Measurements from ENCODE around the gene CCM2.
A peak's percentile ranks its signal among the peaks of the same experiment; 100 is the strongest.
"Not testable (repeated sequence)": the region's sequence is repeated elsewhere in the genome, so short reads cannot be mapped to it uniquely, and the experiment has no call there.

CCM2 gene

DNA sequence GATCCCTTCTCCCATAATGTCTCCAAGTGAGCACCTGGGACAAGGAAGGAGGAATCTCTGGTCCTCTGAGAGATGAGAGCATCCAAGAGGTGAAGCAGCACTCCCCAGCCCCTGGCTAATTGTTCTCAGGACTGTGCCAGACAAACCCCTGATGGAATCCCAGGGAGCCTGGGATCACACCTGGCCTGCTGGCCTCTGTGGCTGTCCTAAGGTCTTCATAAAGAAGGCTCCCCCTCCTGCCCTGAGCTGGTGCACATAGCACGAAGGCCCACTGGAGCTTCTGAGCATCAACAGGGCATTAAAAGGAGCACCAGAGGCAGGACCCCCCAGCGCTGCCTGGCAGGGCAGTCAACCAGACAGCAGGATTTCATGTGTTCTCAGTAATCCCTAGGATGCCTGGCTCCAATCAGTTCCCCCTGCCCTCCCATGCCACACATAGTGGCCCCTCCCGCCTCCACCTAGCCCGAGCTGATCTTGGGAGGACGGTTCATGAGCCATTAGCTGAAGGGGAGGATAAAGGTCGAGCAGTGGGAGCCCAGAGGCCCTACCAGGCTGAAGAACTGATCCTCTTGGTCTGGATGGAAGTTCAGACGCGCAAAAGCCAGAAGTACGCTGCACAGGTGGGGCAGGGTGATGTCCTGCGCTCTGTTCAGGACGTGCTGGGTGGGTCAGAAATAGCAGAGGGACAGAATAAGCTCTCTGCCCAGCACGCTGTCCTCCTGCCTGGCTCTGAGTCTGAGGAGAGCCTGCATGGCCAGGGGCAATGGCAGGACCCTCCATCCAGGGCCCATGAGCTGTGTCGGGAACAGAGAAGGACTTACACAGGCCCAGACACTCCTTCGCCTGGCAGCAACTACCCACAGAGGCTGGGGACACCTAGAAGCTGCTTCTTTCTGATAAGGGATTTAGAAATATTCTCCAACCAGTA lies 103.0 kb downstream of the CCM2 start:
- no peak for DNase-seq (ENCODE audit: low spot score)

DNA sequence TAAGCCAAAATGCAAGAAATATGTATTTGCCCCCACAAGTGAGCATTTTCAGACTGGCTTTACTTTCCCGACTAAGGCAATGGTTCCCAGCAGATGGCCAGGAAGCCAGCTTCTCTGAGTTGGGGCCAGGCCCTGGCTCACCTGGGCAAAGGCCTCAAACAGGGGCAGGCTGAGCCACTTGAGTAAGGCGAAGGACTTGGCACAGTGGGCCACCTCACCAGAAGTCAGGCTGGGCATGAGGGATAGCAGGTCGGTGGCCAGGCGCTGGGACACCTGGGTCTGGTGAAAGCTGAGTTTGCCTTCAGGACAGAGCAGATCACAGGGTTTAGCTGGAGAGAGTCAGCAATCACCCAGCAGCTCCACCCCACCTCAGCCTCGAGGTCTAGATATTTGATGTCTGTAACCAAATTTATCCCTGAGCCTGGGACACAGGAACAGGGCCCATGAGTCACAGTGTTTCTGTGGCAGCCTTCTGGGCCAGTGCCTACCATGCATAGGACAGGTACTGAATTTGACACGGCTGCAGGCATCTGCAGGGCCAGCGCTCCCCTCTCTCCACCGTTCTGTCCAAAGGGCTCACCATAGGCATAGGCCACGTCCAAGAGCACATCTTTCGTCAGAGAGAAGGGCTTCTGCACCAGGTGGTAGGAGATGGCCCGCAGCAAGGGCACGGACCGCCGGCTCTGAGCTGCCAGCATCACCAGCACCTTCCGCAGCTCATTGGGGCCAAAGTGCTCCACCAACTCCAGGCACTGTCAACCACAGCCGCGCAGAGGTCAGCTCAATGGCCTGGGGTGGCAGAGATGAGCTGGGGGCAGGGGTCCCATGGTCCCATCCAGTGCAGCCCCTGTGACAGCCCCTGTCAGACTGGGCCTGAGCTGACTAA lies 104.2 kb downstream of the CCM2 start:
- no peak for DNase-seq (ENCODE audit: low spot score)

DNA sequence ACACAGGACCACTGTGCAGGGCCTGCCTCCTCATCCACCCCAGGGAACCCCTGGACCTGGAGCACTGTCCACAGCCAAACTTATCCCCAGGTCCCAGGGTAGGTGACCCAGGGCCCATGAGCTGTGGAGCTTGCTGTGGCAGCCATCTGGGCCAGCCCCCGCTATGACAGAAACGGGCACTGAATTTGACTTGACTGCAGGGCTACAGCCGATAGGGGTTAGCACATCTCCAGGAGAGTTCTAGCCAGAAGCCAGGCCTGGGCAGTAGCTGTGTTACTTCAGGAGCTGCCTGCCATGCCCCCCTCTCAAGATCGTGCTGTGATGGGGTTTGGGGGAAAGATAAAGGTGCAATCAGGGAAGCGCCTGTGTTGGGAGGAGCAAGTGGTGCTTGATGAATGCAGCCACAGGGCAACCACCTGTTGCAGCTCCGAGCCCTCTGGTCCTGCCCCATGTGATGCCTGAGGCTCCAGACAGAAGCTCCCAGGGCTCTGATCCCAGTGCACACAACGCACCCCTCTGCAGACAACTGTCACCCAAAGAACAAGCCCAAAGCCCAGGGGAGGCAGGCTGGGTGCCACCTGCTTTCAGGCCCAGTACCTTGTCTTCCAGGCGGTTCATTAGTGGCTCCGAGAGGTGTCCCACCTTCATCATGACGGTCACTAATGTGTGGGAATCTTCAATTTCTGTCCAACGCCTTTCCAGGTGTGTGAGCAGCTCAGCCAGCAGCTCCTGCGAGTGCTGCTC lies 105.0 kb downstream of the CCM2 start:
- no peak for DNase-seq (ENCODE audit: low spot score)

DNA sequence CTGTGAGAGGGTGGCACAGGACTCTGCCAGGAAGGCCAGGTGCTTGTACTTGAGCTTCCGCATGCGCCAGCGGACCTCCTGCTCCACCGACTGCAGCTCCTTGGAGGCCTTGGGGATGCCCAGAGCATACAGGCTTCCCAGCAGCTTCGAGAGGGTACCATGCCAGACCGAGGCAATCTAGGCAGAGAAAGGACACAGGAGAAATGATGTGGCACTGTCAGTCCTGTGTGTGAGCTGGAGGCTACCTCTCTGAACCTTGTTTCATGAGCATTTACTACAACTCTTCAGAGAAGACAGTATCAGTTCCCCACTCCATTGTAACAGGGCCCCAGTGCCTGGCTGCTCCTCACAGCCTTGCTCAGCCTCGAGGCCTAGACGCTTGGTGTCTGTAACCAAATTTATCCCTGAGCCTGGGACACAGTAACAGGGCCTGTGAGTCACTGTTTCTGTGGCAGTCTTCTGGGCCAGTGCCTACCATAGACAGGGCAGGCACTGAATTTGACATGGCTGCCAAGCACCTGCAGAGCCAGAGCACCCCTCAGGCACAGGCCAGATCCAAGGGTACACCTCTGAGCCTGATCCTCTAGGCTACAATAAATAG lies 105.7 kb downstream of the CCM2 start:
- DNase-seq (ENCODE audit: low spot score), result no peak

DNA sequence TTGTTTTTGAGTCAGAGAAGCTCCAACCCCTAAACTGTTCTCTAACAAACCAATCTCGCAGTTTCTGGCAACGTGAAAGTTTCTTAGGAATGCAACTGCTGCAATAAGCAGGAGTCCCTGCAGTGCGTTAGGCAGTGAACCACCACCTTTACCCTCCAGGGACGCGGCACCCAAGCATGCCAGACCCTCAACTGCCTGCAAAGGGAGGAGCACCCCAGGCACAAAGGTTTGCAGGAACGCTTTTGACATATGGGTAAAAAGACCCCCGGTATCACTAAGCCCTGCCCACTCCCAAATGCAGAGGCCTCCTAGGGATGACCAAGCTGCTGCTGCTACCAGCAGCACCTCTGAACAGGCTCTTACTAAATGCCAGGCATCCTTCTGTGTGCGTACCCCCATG lies 106.8 kb downstream of the CCM2 start:
- DNase-seq (ENCODE audit: low spot score), result no peak

DNA sequence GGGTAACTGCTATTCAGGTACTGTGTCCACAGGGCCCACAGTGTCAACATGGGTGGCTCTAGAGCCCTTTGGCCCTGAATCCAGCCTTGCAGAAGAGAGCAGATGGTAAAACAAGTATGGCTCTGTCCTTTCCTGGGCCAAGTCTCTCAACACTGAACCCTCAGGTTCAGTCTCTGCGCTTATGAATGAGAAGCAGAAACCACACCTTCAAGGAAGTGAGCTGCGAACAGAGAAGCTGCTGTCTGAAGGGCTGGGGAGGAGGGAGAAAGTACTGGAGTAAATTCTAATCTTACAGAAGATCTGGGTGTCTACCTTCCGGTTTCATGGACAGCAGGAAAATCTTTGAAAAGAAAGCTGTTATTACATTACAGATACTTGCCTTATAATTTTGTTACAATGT lies 107.4 kb downstream of the CCM2 start:
- no peak for DNase-seq (ENCODE audit: low spot score)

DNA sequence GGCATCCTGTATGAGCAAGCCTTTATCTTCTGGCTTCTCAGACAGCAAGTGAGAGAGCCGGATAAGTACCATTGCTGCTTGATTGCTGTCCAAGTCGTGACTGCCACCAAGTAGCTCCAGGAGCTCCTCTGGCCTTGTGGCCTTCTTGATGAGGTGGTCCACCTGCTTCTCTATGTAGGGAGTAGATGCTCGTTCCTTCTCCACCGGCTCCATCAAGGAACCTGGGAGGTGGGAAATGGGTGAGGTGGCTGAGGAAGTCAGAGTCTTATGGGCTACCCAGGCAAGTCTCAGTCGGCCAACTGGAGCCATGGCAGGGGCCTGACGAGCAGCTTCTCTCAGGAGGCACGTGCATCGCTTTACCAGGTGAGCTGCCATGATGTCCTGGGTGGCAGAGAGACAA lies 108.9 kb downstream of the CCM2 start:
- DNase-seq (ENCODE audit: low spot score), result no peak

DNA sequence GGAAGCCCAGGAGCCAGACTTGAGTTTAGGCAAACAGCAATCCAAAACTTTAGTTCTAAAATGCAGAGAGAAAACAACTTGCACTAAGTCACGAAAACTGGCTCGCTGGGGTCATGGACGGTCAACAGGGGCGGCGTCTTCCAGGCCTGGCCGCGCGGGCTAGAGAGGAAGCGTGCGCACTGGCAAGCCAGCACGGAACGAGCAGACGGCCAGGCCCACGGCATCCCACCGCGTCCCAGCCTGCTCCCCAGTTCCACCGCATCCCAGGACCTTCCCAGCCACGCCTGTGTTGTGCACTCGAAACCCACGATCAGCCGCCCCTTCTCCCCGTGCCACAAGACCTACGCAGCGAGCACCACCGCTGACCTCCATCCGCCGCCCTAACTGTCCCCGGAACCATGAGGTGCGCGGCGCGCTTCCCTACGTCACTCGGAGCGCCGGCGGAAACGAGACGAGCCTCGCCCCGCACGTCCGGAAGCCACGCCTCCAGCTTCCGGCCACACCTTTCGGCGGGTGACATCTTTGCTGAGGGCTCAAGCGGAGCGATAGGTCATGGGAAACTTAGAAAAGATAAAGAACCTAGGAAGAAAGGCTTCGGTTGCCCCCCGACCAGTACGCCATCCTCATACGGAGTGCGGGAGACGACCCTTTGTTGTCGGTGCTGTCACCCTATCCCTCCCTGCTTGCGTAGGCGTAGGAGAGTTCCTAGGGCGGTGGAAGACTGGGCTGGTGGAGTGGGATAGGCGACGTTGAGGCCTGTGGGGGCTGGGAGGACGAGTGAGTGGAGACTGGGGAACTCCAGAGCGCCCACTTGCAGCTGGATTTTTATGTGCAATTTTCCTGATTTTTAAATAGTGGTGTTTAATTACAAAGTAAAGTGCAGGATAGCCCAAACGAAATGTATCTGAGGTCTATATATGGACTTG lies 111.6 kb downstream of the CCM2 start, which contains the start of gene TBRG4:
Gene TBRG4 (minus strand): TSS at position 400 of the 926 bp plus-strand sequence. CDS start 2,460 bp downstream, outside the sequence.
- DNase-seq (ENCODE audit: low spot score), result peak; percentile 92

DNA sequence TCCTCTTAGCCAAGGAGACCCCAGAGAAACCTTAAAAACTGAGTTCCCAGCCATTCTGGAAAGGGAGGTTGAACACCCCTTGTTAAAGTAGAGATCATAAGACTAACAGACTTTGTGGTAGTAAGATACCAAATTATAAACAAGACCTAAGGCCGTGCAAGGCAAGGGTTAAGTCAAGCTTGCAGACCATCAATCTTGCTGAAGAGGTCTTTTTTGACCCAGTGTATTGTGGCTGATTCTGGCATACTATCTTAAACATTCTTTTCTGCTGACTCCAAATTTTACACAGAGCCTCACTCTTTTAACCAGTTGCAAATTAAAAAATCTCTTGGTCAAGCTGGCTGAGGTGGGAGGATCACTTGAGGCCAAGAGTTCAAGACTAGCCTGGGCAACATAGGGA lies 112.6 kb downstream of the CCM2 start:
- no peak for DNase-seq (ENCODE audit: low spot score)

DNA sequence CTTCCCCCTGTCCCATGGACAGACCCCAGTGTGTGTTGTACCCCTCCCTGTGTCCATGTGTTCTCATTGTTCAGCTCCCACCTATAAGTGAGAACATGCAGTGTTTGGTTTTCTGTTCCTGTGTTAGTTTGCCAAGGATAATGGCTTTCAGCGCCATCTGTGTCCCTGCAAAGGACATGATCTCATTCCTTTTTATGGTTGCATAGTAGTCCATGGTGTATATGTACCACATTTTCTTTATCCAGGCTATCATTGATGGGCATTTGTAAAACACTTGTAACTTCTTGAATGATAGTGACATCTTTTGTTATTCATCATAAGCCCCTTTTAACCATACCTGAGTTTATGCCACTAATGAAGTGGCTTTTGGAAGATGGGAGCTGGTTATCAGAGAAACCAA lies 114.3 kb downstream of the CCM2 start:
- DNase-seq (ENCODE audit: low spot score), result not testable (repeated sequence)

DNA sequence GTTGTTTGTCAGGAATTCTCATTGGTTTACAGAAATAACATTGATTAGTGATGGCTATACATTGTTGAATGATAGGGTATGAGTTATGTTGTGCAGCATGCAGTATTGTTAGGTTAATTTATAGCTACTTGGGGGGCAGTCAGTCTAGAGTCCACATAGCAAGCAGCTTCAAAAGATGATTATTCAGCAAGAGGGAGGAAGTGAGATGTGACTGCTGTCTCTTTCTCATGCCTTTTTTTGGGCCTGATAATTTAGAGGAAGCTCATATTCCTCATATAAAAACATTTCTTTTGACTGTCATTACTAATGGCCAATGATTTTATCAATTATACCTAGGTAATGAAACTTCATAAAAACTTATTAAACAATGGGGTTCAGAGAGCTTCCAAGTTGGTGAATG lies 114.9 kb downstream of the CCM2 start:
- no peak for DNase-seq (ENCODE audit: low spot score)

DNA sequence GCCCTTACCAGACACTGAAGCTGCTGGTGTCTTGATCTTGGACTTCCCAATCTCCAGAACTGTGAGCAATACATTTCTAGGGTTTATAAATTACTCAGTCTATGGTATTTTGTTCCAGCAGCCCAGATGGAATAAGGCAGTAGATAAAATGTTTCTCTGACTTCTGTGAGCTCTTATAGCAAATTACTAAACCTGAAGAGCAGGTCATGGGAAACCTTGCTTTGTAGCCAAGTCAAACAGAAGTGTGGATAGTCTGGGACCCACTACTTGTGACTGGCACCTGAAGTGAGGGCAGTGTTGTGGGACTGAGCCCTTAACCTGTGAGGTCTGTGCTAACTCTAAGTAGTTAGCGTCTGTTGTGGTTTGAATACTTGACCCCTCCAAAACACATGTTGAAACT lies 116.0 kb downstream of the CCM2 start:
- DNase-seq (ENCODE audit: low spot score), result no peak

DNA sequence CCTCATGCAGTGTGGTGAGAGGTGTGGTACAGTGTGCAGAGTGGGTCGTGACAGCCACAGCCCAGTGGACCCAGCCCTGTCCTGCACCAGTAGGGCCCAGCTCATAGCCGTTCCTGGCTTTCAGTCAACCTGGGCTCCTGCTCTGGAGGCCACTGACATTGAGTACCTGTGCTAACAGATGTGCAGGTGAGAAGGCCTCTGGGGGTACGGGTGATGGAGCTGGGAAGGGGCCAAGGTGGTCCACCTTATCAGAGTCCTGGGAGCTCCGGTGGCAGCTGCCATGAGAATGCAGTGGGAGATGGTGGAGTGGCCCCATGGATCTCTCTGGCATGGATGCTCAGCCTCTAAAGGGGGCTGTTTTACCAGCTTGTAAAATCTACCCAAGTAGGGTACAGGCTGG lies 117.6 kb downstream of the CCM2 start:
- no peak for DNase-seq (ENCODE audit: low spot score)

DNA sequence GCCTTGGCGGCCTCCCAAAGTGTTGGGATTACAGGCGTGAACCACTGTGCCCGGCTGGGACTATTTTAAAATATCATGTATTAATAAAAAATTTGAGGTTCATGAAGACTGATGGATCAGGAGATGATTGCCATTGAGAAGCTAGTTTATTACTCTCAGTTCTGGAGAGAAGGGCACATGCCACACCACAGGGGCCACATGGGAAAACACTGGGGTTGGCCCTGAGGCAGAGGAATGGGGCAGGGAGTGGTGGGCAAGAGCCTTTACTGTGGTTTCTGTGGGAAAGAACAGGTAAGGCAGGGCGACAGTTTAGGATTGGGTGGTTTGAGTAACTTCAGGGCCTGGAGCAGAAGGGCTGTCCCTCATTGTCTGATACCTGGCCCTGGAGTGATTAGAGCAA lies 118.3 kb downstream of the CCM2 start:
- no peak for DNase-seq (ENCODE audit: low spot score)

DNA sequence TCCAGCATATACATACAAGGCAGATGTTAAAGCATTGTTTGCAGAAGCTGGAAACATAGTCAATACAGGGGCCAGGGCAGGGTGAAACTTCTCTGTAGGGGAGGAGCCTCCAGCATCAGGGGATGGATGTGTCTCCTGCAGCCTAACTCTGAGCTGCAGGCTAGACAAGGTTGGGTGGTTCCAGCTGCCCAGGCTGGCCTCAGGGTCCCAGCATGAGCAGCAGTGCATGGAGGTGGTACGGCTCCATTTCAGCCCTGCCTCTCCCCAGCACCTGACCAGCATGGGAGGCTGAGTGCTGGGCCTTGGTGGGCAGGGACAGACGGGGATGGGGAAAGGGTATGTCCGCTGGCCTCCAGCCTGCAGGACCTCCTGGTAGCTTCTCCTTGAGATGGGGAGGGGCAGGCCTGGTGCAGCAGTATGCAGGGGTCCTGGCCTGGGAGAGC lies 118.9 kb downstream of the CCM2 start:
- no peak for DNase-seq (ENCODE audit: low spot score)

DNA sequence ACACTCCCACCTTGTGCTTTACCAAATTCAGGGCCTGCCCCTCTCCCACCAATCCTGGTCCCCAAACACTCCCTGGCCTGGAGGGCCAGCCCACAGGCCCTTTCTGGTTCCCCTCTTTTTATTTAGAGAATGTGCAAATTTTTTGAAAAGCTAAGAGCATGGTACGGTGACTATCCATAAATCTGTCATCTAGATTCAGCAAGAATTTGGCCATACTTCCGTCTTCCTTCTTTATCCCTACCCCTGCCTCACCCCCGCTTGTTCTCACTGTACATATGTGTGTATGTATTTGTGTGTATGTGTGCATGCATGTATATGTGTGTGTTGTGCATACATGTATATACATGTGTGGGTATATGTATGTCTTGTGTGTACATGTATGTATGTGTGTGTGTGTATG lies 119.5 kb downstream of the CCM2 start:
- DNase-seq (ENCODE audit: low spot score), result no peak

DNA sequence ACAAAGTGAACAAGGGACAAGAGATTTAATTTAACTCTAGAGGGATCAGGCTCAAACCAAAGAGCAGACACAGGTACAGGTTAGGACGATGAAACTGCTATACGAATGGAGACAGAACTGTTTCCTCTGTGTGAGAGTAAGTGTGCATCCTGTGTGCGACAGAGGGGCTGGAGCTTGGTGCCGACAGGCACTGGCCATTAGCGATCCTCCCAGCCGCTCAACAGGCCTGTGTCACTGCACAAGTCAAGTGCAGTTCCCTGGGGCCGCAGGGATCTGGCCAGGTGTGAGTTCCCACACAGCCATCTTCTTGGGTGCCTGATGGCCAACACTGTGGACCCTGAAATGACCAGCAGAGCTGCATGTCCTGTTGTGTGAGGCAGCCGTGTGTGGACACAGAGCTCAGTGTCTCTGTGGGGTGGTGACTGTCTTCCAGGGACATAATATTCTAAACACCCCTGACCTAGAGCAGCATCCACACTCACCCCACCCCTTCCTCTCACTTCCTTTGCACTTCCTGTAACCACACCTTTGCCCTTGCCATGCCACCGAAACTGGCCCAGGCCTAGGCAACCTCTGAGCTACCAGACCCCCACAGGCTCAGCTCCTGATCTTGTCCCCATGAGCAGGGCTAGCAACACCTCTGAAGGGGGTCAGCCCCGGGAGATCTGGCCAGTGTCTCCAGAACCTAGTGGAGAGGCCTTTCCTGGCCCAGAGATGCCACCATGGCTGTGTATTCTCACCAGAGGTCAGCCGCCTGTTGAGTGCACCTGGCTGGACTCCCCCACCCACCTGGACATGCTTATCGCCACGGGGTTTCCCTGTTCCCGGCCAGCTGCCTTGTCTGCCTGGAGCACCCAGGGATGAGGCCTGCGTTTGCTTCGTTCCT lies 123.2 kb downstream of the CCM2 start:
- DNase-seq (ENCODE audit: low spot score), result no peak

DNA sequence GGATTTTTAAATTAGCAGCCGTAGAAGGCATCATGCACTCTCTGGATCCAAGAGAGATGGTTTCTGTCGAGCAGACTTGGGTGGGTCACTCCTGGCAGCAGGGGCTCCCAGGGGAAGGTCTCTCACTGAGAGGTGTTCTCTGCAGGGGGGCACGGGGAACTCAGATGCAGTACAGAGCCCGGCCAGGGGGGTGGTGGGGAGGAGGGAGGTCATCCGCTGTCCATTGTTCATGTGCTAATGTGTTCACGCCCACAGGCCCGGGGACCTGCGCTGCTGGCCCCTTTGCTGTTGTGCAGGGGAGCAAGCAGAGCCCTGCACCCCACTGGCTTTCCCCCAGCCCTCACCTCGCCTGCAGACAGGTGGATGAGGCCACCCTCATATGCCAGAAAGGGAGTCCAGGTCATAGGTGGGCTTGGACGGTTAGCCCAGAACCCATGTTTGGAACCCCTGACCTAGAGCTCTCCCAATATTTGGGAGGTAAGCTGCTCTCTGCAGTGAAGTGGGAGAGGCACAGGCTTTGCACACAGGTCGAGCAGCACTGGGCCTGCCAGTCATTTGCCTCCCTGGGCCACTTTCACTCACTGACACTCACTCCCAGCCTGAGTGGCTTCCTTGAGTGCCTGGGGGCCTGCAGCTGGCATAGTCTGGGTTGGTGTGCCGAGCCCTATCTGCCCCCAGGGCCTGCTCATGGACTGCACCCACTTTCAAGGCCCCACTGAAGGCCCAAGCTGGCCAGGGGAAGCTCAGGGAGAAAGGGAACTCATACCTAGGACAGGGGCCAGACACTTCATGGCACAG lies 124.1 kb downstream of the CCM2 start:
- no peak for DNase-seq (ENCODE audit: low spot score)
